PC-3 (cell line): ENCODE data around the gene INS. TPM values are rescaled to one million over a fixed set of nuclear protein-coding genes. Genes with fewer than 3 reads are reported as not detected.

Source experiments
- ATAC-seq: fragments of 200-7000 bp; cut with Tn5 transposase; 2 replicates; pipeline ENCODE4 v1.9.1; 2020; ENCODE audit warnings: mild to moderate bottlenecking, moderate library complexity
- BruUV-seq: library from RNA; stranded (reverse); fragments of 400-500 nt; replicated peaks from 2 replicates; lab custom pipeline; 2021; lab: Mats Ljungman, UMichigan
- CTCF ChIA-PET: fragments of 300-600 bp; sonication (Branson Sonifier 250); formaldehyde crosslinking; loops from one replicate; lab custom pipeline; 2022; ENCODE audit warnings: antibody characterized with exemption; lab: Charles Lee
- POLR2A ChIA-PET: fragments of 300-600 bp; sonication (Branson Sonifier 250); formaldehyde crosslinking; loops from one replicate; lab custom pipeline; 2022; ENCODE audit warnings: antibody characterized with exemption; ENCODE audit not compliant: unreplicated experiment; lab: Charles Lee
- DNase-seq: peaks from one replicate; pipeline ENCODE4 v3.0.0-alpha.2; 2015
- H2AFZ ChIP-seq: fragments of 300-600 bp; sonication (generic); 2 replicates; pipeline ENCODE4 v1.6.0; 2016; ENCODE audit warnings: antibody characterized with exemption, low read length
- H3F3A ChIP-seq: fragments of 300-600 bp; sonication (generic); one replicate; pipeline ENCODE4 v1.6.0; 2017; ENCODE audit warnings: antibody characterized with exemption, low read length, control low read depth, mild to moderate bottlenecking; ENCODE audit not compliant: unreplicated experiment
- H3K27ac ChIP-seq: fragments of 300-600 bp; sonication (generic); 2 replicates; pipeline ENCODE4 v1.5.1; 2016; ENCODE audit warnings: mild to moderate bottlenecking, low read length
- H3K27me3 ChIP-seq: fragments of 300-600 bp; sonication (generic); 2 replicates; pipeline ENCODE4 v1.6.1; 2016; ENCODE audit warnings: low read length, mixed read lengths
- H3K36me3 ChIP-seq: fragments of 300-600 bp; sonication (generic); 2 replicates; pipeline ENCODE4 v1.6.1; 2016; ENCODE audit warnings: low read depth, mixed run types, low read length, mixed read lengths
- H3K4me1 ChIP-seq: fragments of 300-600 bp; sonication (generic); 2 replicates; pipeline ENCODE4 v1.5.1; 2016; ENCODE audit warnings: low read length; ENCODE audit not compliant: insufficient read depth
- H3K4me2 ChIP-seq: fragments of 300-600 bp; sonication (generic); 2 replicates; pipeline ENCODE4 v1.6.0; 2016; ENCODE audit warnings: low read length
- H3K4me3 ChIP-seq: fragments of 300-600 bp; sonication (generic); 2 replicates; pipeline ENCODE4 v1.5.1; 2016; ENCODE audit warnings: mild to moderate bottlenecking, low read length, mixed read lengths
- H3K79me2 ChIP-seq: fragments of 300-600 bp; sonication (generic); 2 replicates; pipeline ENCODE4 v1.6.1; 2017; ENCODE audit warnings: low read length, mixed read lengths
- H3K9ac ChIP-seq: fragments of 300-600 bp; sonication (generic); 2 replicates; pipeline ENCODE4 v1.6.0; 2016; ENCODE audit warnings: mild to moderate bottlenecking, low read length
- H3K9me2 ChIP-seq: fragments of 300-600 bp; sonication (generic); replicated peaks from 2 replicates; pipeline ENCODE4 v1.6.1; 2016; ENCODE audit warnings: mixed run types, low read length, mixed read lengths
- H3K9me3 ChIP-seq: fragments of 300-600 bp; sonication (generic); 2 replicates; pipeline ENCODE4 v1.6.1; 2016; ENCODE audit warnings: low read length, mixed read lengths
- H4K20me1 ChIP-seq: fragments of 300-600 bp; sonication (generic); 2 replicates; pipeline ENCODE4 v1.6.1; 2016; ENCODE audit warnings: low read length, mixed read lengths
- CTCF ChIP-seq: fragments of 300-600 bp; sonication (generic); conservative IDR thresholded peaks from 2 replicates; pipeline ENCODE4 v1.5.1; 2017; ENCODE audit warnings: antibody characterized with exemption, low read depth, mild to moderate bottlenecking, low read length
- EZH2 ChIP-seq: fragments of 300-600 bp; sonication (generic); IDR thresholded peaks from one replicate; pipeline ENCODE4 v1.6.1; 2017; ENCODE audit warnings: antibody characterized with exemption, mild to moderate bottlenecking, low read length; ENCODE audit not compliant: unreplicated experiment
- EZH2phosphoT487 ChIP-seq: fragments of 300-600 bp; sonication (generic); IDR thresholded peaks from 2 replicates; pipeline ENCODE4 v1.6.1; 2018; ENCODE audit warnings: mild to moderate bottlenecking, antibody characterized with exemption, low read length, borderline replicate concordance
- intact Hi-C: fragments of 100-400 bp; cut with micrococcal nuclease; formaldehyde crosslinking; loops from 2 replicates; pipeline ENCODE4 v1.9.0; 2023
- total RNA-seq: library from RNA; depleted of rRNA; stranded (reverse); fragments of >200 nt; gene quantifications from 2 replicates; pipeline ENCODE4 v1.2.3, GENCODE V29; 2014

The INS gene
- total RNA-seq, 1 experiment from 2014 or later = not detected

GRCh38 chr11:2193099-2193887, 32.3 kb upstream of the INS start:
- Histone ChIP-seq H3K4me1 (peaks cover 4% of the 10 kb centered on the region; the same call in 1 of the 2 replicates), H3K4me2 (no peak overlapping the region), H3K79me2 (no peaks in the 10 kb centered on the region), H3K9me2 (no peaks in the 10 kb centered on the region), H3K27me3 (no peaks in the 10 kb centered on the region), H3K9ac (no peak overlapping the region), H4K20me1 (no peaks in the 10 kb centered on the region), H3K36me3 (no peaks in the 10 kb centered on the region), H2AFZ (no peak overlapping the region), H3K9me3 (no peaks in the 10 kb centered on the region), H3K27ac (no peak overlapping the region), H3K4me3 (no peak overlapping the region), H3F3A (no peaks in the 10 kb centered on the region)
- TF ChIP-seq EZH2 (no peak), CTCF (no peak), EZH2phosphoT487 (no peak)
- DNase-seq (no peak), ATAC-seq (no peak)
- no TSS peak for BruUV-seq
- intact Hi-C loops = no loop called here
- CTCF ChIA-PET = no interaction called here
- POLR2A ChIA-PET = no interaction called here

GRCh38 chr11:2192435-2192834, 31.4 kb upstream of the INS start:
- Histone ChIP-seq H3K9me3 (no peaks in the 10 kb centered on the region), H3K27me3 (no peaks in the 10 kb centered on the region), H3K27ac (no peak overlapping the region), H3K36me3 (no peaks in the 10 kb centered on the region), H4K20me1 (no peaks in the 10 kb centered on the region), H3K9me2 (no peaks in the 10 kb centered on the region), H3K4me3 (no peak overlapping the region), H2AFZ (no peak overlapping the region), H3K4me1 (peaks cover 4% of the 10 kb centered on the region; the same call in 1 of the 2 replicates), H3F3A (no peaks in the 10 kb centered on the region), H3K4me2 (no peak overlapping the region), H3K79me2 (no peaks in the 10 kb centered on the region), H3K9ac (no peak overlapping the region)
- ChIA-PET CTCF (no interaction called here), POLR2A (no interaction called here)
- BruUV-seq = no TSS peak
- DNase-seq = no peak
- intact Hi-C loops = no loop called here
- TF ChIP-seq EZH2phosphoT487 (no peak), CTCF (no peak), EZH2 (no peak)
- no peak for ATAC-seq

GRCh38 chr11:2191883-2192282, 30.9 kb upstream of the INS start:
- Histone ChIP-seq H3K9me3 (no peaks in the 10 kb centered on the region), H4K20me1 (no peaks in the 10 kb centered on the region), H3K27ac (no peak overlapping the region), H3K79me2 (no peaks in the 10 kb centered on the region), H3F3A (no peaks in the 10 kb centered on the region), H3K9me2 (no peaks in the 10 kb centered on the region), H3K36me3 (no peaks in the 10 kb centered on the region), H3K9ac (no peak overlapping the region), H3K4me3 (no peak overlapping the region), H3K4me2 (no peak overlapping the region), H3K27me3 (no peaks in the 10 kb centered on the region), H2AFZ (no peak overlapping the region), H3K4me1 (peaks cover 4% of the 10 kb centered on the region; the same call in 1 of the 2 replicates)
- ChIA-PET POLR2A (no interaction called here), CTCF (no interaction called here)
- no peak for DNase-seq
- no peak for ATAC-seq
- no TSS peak for BruUV-seq
- intact Hi-C loops = no loop called here
- TF ChIP-seq EZH2phosphoT487 = no peak
